IPS-18a (cell line): Measurements from ENCODE around the gene STX17.
"Not testable (repeated sequence)": the region's sequence is repeated elsewhere in the genome, so short reads cannot be mapped to it uniquely, and the experiment has no call there.

Source experiments
- H3K27ac ChIP-seq: one replicate; pipeline ENCODE4 v1.5.1; 2013; ENCODE audit warnings: low read length
- H3K27me3 ChIP-seq: one replicate; pipeline ENCODE4 v1.6.1; 2013; ENCODE audit warnings: mild to moderate bottlenecking, low read length; ENCODE audit not compliant: control insufficient read depth, insufficient read depth
- H3K36me3 ChIP-seq: one replicate; pipeline ENCODE4 v1.6.1; 2013; ENCODE audit warnings: low read depth, low read length; ENCODE audit not compliant: control insufficient read depth
- H3K4me1 ChIP-seq: one replicate; pipeline ENCODE4 v1.6.1; 2013; ENCODE audit warnings: low read depth, low read length; ENCODE audit not compliant: control insufficient read depth
- H3K4me3 ChIP-seq: one replicate; pipeline ENCODE4 v1.5.1; 2013; ENCODE audit warnings: low read length
- H3K9ac ChIP-seq: one replicate; pipeline ENCODE4 v1.6.1; 2013; ENCODE audit warnings: mild to moderate bottlenecking, low read length, moderate library complexity
- H3K9me3 ChIP-seq: one replicate; pipeline ENCODE4 v1.6.1; 2013; ENCODE audit warnings: low read depth, low read length; ENCODE audit not compliant: control insufficient read depth

STX17 gene

DNA sequence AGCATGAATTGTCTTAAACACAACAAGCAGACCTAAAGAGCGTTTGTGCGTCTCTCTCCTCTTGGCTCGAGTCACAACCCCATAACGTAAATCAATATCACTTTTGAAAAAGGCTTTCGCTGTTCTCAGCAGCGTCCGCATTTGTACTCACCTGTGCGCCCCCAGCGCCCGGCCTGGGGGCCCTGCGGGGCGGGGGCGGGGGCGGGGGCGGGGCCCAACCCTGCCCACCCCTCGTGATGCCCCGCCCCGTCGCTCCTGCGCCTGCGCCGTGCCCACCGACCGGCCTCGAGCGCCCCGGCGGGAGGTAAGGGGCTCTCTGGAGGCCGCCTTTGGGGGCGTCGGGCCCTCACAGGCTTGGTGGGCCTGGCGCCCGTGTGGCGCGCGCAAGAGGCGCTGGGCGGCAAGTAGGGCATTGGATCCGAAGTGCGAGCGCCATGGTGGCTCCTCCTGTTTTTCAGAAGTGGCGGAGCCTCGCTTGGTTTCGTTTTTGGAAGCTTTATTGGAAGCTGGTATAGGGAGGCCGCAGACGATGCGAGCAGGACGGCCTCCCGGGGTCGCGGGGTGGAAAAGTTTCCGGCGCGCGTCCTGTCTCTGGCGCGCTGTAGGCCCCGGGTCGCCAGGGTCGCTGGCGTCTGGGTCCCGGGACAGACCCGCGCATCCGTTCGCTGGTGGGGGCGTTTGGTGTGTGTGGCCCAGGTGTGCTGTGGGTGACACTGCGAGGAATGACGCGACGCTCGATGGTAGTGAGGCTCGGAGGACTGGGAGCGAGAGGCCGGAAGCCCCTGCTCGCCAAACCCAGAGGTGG lies at the start of gene STX17:
Gene STX17 (plus strand): TSS at position 252 of the 805 bp plus-strand sequence. CDS start 8,586 bp downstream, outside the sequence.
- Histone ChIP-seq H3K36me3 (no peaks in the 10 kb centered on the region), H3K27ac (no peak within 1 kb of the TSS), H3K4me1 (peaks cover 7% of the 10 kb centered on the region), H3K4me3 (peak within 1 kb of the TSS; percentile 81), H3K9me3 (no peaks in the 10 kb centered on the region), H3K9ac (peak within 1 kb of the TSS; percentile 78), H3K27me3 (peaks cover 12% of the 10 kb centered on the region)

DNA sequence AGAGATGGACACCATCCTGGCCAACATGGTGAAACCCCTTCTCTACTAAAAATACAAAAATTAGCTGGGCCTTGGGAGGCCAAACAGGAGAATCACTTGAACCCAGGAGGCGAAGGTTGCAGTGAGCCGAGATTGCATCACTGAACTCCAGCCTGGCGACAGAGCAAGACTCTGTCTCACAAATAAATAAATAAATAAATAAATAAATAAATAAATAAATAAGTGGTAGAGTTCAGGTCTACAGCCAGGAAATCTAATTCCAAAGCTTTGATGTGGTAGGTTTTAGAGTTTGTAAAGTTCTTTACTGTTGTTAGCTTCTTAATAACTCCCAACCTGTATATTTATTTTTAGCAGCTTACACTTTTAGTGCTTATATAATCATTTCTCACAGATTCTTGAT lies 48.9 kb upstream of the STX17 start:
- H3K9me3 ChIP-seq, H3K27me3 ChIP-seq, H3K4me1 ChIP-seq, H3K4me3 ChIP-seq, H3K27ac ChIP-seq, H3K9ac ChIP-seq, H3K36me3 ChIP-seq: not testable (repeated sequence)

DNA sequence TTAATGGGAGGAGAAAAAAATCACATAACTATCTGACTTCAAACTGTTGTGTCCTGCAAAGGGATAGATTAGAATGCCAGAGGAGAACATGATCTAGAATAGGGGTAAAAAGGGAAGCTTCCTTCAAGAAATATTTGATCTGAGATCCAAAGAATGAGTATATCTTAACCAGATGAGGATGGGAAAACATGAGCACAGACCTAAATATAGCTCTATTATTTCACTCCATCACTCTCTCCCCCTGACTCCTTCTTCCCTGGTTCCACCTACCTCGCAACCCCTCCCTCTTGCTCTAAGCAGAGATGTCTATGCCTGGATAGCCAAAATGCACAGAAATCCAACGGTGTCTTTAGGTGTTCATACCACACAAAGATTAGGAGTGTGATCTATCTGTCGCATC lies 48.4 kb upstream of the STX17 start:
- H3K9me3 ChIP-seq = no peaks in the 10 kb centered on the region

DNA sequence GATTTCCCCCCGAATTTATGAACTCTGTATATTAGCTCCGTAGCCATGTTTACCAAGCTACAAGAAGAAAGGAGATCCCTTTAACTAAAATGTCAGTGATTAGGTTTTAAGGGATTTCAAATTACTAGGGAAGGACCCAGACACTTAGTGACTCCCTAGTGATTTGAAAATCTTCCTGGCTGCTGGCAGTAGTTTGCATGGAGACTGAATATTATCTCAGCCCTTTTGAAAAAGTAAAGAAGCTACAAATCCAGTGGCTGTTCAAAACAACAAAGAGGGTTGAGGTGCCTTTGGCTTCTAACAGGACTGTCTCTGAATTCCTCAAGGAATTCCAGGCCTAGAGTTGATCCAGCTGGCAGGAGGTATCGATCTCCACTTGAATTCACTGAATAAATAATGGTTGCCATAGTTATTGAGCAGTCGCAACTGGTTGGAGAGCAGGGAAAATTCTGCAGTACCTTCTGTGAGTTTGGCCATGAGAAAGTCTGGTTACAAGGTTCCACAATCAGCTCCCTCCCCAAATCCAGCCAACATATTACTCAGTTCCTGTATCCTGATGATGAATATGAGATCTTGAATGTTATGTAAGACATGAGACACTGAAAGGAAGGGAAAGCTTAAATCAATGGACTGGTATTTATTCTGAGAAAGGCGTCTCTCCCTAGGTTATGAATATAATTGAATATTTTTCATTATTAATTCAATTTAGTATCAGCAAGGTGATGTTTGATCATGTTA lies 47.0 kb upstream of the STX17 start:
- no peaks in the 10 kb centered on the region for H3K9me3 ChIP-seq
- H3K36me3 ChIP-seq = no peaks in the 10 kb centered on the region
- no peaks in the 10 kb centered on the region for H3K27me3 ChIP-seq
- H3K4me1 ChIP-seq = peaks cover 9% of the 10 kb centered on the region
- H3K27ac ChIP-seq = peak overlapping the region; percentile 33
- H3K4me3 ChIP-seq = no peak overlapping the region
- peak overlapping the region; percentile 28 for H3K9ac ChIP-seq

More for the DNA sequence above, 48.4 kb upstream of the STX17 start:
- no peak overlapping the region for H3K27ac ChIP-seq
- H3K36me3 ChIP-seq = no peaks in the 10 kb centered on the region
- H3K4me3 ChIP-seq = no peak overlapping the region
- no peaks in the 10 kb centered on the region for H3K27me3 ChIP-seq
- H3K9ac ChIP-seq = no peak overlapping the region
- peaks cover 9% of the 10 kb centered on the region for H3K4me1 ChIP-seq

DNA sequence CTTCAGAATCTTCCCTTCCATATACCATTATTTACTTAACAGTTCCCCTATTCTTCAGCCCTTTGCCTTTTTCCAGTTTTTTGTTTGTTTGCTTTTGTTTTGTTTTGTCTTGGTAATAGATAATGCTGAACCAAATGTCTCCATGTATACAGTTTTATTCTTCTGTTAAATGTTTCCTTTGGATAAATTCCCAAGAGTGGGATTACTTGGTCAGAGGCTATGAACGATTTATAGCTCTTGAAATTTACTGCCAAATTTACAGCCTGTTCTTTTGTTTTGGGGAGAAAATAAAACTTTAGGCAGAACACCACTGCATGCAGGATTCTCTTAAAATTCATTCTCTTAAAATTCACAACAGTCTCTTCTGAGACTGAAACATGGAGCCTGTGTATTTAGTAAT lies 46.2 kb upstream of the STX17 start:
- Histone ChIP-seq H3K27me3 (no peaks in the 10 kb centered on the region), H3K4me1 (peaks cover 9% of the 10 kb centered on the region), H3K4me3 (no peak overlapping the region), H3K9me3 (no peaks in the 10 kb centered on the region), H3K9ac (no peak overlapping the region), H3K36me3 (no peaks in the 10 kb centered on the region), H3K27ac (no peak overlapping the region)

DNA sequence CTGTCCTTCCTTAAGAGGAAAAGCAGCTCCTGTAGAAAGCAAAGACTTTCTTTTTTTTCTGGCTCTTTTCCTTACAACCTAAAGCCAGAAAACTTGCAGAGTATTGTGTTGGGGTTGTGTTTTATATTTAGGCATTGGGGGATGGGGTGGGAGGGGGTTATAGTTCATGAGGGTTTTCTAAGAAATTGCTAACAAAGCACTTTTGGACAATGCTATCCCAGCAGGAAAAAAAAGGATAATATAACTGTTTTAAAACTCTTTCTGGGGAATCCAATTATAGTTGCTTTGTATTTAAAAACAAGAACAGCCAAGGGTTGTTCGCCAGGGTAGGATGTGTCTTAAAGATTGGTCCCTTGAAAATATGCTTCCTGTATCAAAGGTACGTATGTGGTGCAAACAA lies 42.5 kb upstream of the STX17 start:
- Histone ChIP-seq H3K9ac (no peak overlapping the region), H3K4me1 (peaks cover 15% of the 10 kb centered on the region), H3K36me3 (no peaks in the 10 kb centered on the region), H3K4me3 (no peak overlapping the region), H3K9me3 (no peaks in the 10 kb centered on the region), H3K27me3 (no peaks in the 10 kb centered on the region), H3K27ac (no peak overlapping the region)

DNA sequence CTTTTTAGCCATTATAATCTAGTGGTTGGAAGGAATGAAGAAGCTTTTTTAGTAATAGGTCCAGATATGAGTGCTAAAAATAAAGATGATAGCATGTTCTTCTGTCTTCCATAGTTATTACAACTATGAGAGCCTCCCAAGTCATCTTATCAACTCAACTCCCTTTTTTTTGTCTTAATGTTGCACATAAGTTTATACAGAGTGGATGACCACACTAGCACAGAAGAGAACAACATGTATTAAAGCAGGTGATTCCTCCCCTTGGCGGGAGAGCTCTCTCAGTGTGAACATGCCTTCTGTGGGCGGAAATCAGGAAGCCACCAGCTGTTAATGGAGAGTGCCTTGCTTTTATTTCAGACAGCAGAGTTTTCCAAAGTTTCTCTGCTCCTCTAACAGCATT lies 40.1 kb upstream of the STX17 start:
- Histone ChIP-seq H3K4me1 (peaks cover 7% of the 10 kb centered on the region), H3K9me3 (no peaks in the 10 kb centered on the region), H3K4me3 (no peak overlapping the region), H3K27me3 (no peaks in the 10 kb centered on the region), H3K9ac (no peak overlapping the region), H3K36me3 (no peaks in the 10 kb centered on the region), H3K27ac (no peak overlapping the region)

DNA sequence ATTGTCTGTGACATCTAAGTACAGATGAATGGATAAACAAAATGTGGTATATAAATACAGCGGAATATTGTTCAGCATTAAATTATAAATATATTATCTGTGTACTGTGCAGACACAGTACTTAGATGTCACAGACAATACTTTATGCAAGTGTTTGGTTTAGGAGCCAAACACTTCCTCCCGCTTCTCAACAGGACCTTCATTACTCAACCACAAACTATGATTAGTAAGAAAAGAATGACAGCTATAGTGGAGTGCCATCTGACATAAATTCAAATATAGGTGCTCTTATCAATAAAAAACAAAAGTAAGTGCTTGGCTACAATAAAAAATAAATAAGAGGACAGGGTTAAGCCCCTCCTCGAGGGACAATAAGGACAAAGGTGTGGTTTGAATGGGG lies 38.9 kb upstream of the STX17 start:
- no peak overlapping the region for H3K27ac ChIP-seq
- H3K4me1 ChIP-seq = peaks cover 7% of the 10 kb centered on the region
- H3K9ac ChIP-seq = no peak overlapping the region
- H3K9me3 ChIP-seq = no peaks in the 10 kb centered on the region
- no peak overlapping the region for H3K4me3 ChIP-seq
- H3K27me3 ChIP-seq = no peaks in the 10 kb centered on the region
- no peaks in the 10 kb centered on the region for H3K36me3 ChIP-seq

DNA sequence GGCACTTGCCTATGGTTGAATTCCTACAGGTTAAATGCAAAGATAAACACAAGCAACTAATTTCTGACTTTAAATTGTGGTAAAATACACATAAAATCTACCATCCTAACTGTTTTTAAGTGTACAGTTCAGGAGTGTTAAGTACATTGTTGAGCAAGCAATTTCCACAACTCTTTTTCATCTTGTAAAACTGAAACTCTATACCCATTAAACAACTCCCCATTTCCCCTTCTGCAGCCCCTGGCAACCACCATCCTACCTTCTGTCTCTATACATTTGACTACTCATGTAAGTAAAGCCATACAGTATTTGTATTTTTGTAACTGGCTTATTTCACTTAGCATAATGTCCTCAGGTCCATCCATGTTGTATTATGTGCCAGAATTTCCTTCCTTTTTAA lies 38.5 kb upstream of the STX17 start:
- Histone ChIP-seq H3K27ac (no peak overlapping the region), H3K36me3 (no peaks in the 10 kb centered on the region), H3K9me3 (no peaks in the 10 kb centered on the region), H3K4me1 (peaks cover 7% of the 10 kb centered on the region), H3K9ac (no peak overlapping the region), H3K4me3 (no peak overlapping the region), H3K27me3 (no peaks in the 10 kb centered on the region)

DNA sequence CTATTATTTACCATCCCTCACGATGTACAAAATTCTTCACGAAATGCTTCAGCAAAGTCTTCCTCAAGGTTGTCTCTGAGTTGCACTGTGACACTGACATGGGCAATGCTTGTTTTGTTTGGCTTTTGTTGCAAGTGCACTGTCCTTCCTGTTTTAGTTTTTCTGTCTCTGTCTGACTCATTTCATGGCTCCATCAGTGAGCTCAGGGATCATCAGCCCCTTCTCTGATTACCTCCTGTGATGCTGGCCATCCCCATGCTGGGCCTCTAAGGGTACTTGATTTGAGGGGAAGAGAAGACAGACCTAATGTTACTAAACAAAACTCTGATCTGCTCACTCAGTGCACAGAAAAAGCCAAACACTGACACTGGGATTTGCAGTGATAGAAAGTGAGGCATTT lies 37.6 kb upstream of the STX17 start:
- Histone ChIP-seq H3K36me3 (no peaks in the 10 kb centered on the region), H3K4me1 (peaks cover 7% of the 10 kb centered on the region), H3K9ac (no peak overlapping the region), H3K27me3 (no peaks in the 10 kb centered on the region), H3K9me3 (no peaks in the 10 kb centered on the region), H3K4me3 (no peak overlapping the region), H3K27ac (no peak overlapping the region)

DNA sequence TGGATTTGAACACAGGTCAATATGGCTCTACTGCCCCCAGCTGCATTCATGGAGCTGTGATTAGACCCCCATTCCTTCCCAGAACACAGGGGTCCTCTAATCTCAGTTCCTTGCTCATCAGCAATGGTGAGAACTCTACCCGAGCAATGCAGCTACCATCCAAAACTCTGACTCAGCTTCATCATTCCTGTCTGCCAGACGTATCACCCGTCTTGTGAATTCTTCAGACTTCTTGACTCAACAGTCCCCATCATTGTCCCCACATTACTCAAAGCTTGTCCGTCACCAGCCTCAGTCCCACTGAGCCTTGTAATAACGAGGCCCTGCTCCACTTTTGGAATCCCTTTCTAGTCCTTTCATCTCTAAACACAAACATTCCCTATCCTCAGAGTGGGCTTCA lies 36.3 kb upstream of the STX17 start:
- no peak overlapping the region for H3K9ac ChIP-seq
- no peaks in the 10 kb centered on the region for H3K27me3 ChIP-seq
- no peaks in the 10 kb centered on the region for H3K36me3 ChIP-seq
- H3K4me1 ChIP-seq = peaks cover 7% of the 10 kb centered on the region
- no peaks in the 10 kb centered on the region for H3K9me3 ChIP-seq
- H3K27ac ChIP-seq = no peak overlapping the region
- no peak overlapping the region for H3K4me3 ChIP-seq

DNA sequence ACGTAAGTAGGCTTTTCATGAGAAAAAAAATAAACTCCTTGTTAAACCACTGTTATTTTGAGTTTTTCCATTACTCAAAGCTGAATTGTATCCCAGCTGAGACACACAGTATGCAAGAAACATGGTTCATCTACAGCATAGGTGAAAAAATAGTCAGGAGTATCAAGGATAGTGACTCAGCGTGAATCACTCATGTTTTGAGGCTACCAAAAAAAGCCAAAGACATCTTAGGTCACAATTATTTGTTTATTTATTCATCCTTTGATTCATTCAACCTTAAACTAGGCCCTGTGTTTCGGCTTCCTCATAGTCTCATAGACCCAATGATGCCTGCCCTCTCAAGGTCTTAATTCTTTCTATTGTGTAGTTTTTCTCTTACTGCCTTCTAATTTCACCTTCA lies 32.9 kb upstream of the STX17 start:
- no peak overlapping the region for H3K9ac ChIP-seq
- H3K27ac ChIP-seq = no peak overlapping the region
- H3K4me1 ChIP-seq = no peaks in the 10 kb centered on the region

More for the DNA sequence above, 32.9 kb upstream of the STX17 start:
- Histone ChIP-seq H3K36me3 (no peaks in the 10 kb centered on the region), H3K4me3 (no peak overlapping the region), H3K27me3 (no peaks in the 10 kb centered on the region), H3K9me3 (no peaks in the 10 kb centered on the region)
